Endothelial cell (in vitro differentiated cells): ENCODE measurements around the gene PCDHA1. TPM values are rescaled to one million over a fixed set of nuclear protein-coding genes. Genes with fewer than 3 reads are reported as not detected.

Experiments
- DNase-seq: peaks from one replicate; pipeline ENCODE4 v3.0.0; 2021; ENCODE audit warnings: low spot score
- H3K27ac Mint-ChIP-seq: one replicate; pipeline ENCODE4 v1.8.0; 2021; ENCODE audit warnings: mixed read lengths, inconsistent platforms; ENCODE audit not compliant: unreplicated experiment
- H3K27me3 Mint-ChIP-seq: one replicate; pipeline ENCODE4 v1.8.0; 2021; ENCODE audit warnings: mild to moderate bottlenecking, moderate library complexity, mixed read lengths, inconsistent platforms; ENCODE audit not compliant: unreplicated experiment
- H3K36me3 Mint-ChIP-seq: one replicate; pipeline ENCODE4 v1.8.0; 2021; ENCODE audit warnings: mild to moderate bottlenecking, low read depth, mixed read lengths, inconsistent platforms; ENCODE audit not compliant: unreplicated experiment
- H3K4me1 Mint-ChIP-seq: one replicate; pipeline ENCODE4 v1.8.0; 2021; ENCODE audit warnings: mild to moderate bottlenecking, mixed read lengths, inconsistent platforms; ENCODE audit not compliant: unreplicated experiment
- H3K4me3 Mint-ChIP-seq: one replicate; pipeline ENCODE4 v1.8.0; 2021; ENCODE audit warnings: mild to moderate bottlenecking, mixed read lengths, inconsistent platforms; ENCODE audit not compliant: unreplicated experiment
- H3K9me3 Mint-ChIP-seq: one replicate; pipeline ENCODE4 v1.8.0; 2021; ENCODE audit warnings: mixed read lengths, inconsistent platforms; ENCODE audit not compliant: unreplicated experiment
- CTCF ChIP-seq: fragments of 200-600 bp; sonication (generic); IDR thresholded peaks from one replicate; pipeline ENCODE4 v1.5.0; 2021; ENCODE audit warnings: antibody characterized with exemption; ENCODE audit not compliant: unreplicated experiment
- total RNA-seq: library from RNA; stranded (reverse); fragmentation: NEBNext Ultra II Directional; extraction: Animal tissue kit (Norgen Biotek cat#: 25700); gene quantifications from one replicate; pipeline ENCODE4 v1.2.1, GENCODE V29; 2021; ENCODE audit not compliant: unreplicated experiment

The PCDHA1 gene
- total RNA-seq, 1 donor from 2014 or later = 0.13 TPM

GRCh38 chr5:141003791-141004611, 218.1 kb downstream of the PCDHA1 start:
- no peak overlapping the region for H3K4me3 Mint-ChIP-seq
- H3K27me3 Mint-ChIP-seq = peaks cover 6% of the 10 kb centered on the region
- peaks cover 21% of the 10 kb centered on the region for H3K4me1 Mint-ChIP-seq
- H3K9me3 Mint-ChIP-seq = no peaks in the 10 kb centered on the region
- no peak overlapping the region for H3K27ac Mint-ChIP-seq
- no peak for TF ChIP-seq CTCF
- no peaks in the 10 kb centered on the region for H3K36me3 Mint-ChIP-seq
- DNase-seq = no peak

- peaks cover 3% of the 10 kb centered on the region for H3K27me3 Mint-ChIP-seq
- DNase-seq = no peak
- no peaks in the 10 kb centered on the region for H3K9me3 Mint-ChIP-seq
- H3K36me3 Mint-ChIP-seq = no peaks in the 10 kb centered on the region
- no peaks in the 10 kb centered on the region for H3K4me1 Mint-ChIP-seq
- H3K27ac Mint-ChIP-seq = no peak overlapping the region
- TF ChIP-seq CTCF = no peak
- H3K4me3 Mint-ChIP-seq = no peak overlapping the region
These were observed 221.9 kb downstream of the PCDHA1 start for GRCh38 chr5:141007791-141008190.

- no peak overlapping the region for H3K27ac Mint-ChIP-seq
- H3K9me3 Mint-ChIP-seq = no peaks in the 10 kb centered on the region
- H3K4me3 Mint-ChIP-seq = no peak overlapping the region
- no peaks in the 10 kb centered on the region for H3K4me1 Mint-ChIP-seq
- H3K36me3 Mint-ChIP-seq = no peaks in the 10 kb centered on the region
- H3K27me3 Mint-ChIP-seq = peaks cover 3% of the 10 kb centered on the region
- DNase-seq = no peak
- TF ChIP-seq CTCF = no peak
These were observed 224.3 kb downstream of the PCDHA1 start for GRCh38 chr5:141010047-141010793.

GRCh38 chr5:141017943-141018342, 232.0 kb downstream of the PCDHA1 start:
- no peaks in the 10 kb centered on the region for H3K36me3 Mint-ChIP-seq
- no peak for TF ChIP-seq CTCF

GRCh38 chr5:141022384-141022783, 236.4 kb downstream of the PCDHA1 start:
- H3K27ac Mint-ChIP-seq = no peak overlapping the region
- no peaks in the 10 kb centered on the region for H3K9me3 Mint-ChIP-seq
- no peaks in the 10 kb centered on the region for H3K4me1 Mint-ChIP-seq
- no peak for TF ChIP-seq CTCF
- no peaks in the 10 kb centered on the region for H3K27me3 Mint-ChIP-seq
- H3K36me3 Mint-ChIP-seq = no peaks in the 10 kb centered on the region
- DNase-seq = no peak
- H3K4me3 Mint-ChIP-seq = no peak overlapping the region

More at GRCh38 chr5:141017943-141018342, 232.0 kb downstream of the PCDHA1 start:
- no peaks in the 10 kb centered on the region for H3K27me3 Mint-ChIP-seq
- DNase-seq = no peak
- H3K4me1 Mint-ChIP-seq = no peaks in the 10 kb centered on the region
- H3K4me3 Mint-ChIP-seq = no peak overlapping the region
- H3K27ac Mint-ChIP-seq = no peak overlapping the region
- no peaks in the 10 kb centered on the region for H3K9me3 Mint-ChIP-seq
